Lower leg skin (tissue), 4 donors: Measurements from ENCODE around the gene SLC39A9. TPM values are rescaled to one million over a fixed set of nuclear protein-coding genes. Genes with fewer than 3 reads are reported as not detected.

ENCODE experiments used
- DNase-seq, 2 donors: peaks; one replicate each; pipeline ENCODE4 v3.0.0-alpha.2; 2019; ENCODE audit warnings: low spot score in 2 of 2
- H3K4me3 ChIP-seq: fragments of 200-600 bp; sonication (generic); 2 replicates; pipeline ENCODE4 v1.5.1; 2017; ENCODE audit warnings: mild to moderate bottlenecking, low read depth; ENCODE audit not compliant: poor library complexity, severe bottlenecking
- POLR2A ChIP-seq, 2 donors: fragments of 450-650 bp; IDR thresholded peaks; one replicate each; pipeline ENCODE4 v1.6.1; 2016 to 2017; ENCODE audit warnings: antibody characterized with exemption in 2 of 2, mild to moderate bottlenecking in 1 of 2, moderate library complexity in 1 of 2
- WGBS, 2 donors: methylation state at CpG; one replicate each; pipeline ENCODE4 v1.1.5; 2018; 5-methylcytosine and 5-hydroxymethylcytosine counted together
- intact Hi-C: fragments of 100-400 bp; cut with DNase I; formaldehyde crosslinking; loops from one replicate; pipeline ENCODE4 v1.15.0; 2023; ENCODE audit warnings: low total_unique reads
- total RNA-seq, 4 donors: library from RNA; depleted of rRNA; stranded (reverse); fragments of >200 nt; gene quantifications; one replicate each; pipeline ENCODE4 v1.1.0, GENCODE V29; 2016
- TF ChIP-seq, protein P1 (sequence below), 3 donors: fragments of 450-650 bp; IDR thresholded peaks; one replicate each; pipeline ENCODE4 v1.5.1; 2016; ENCODE audit warnings: antibody characterized with exemption in 3 of 3, mild to moderate bottlenecking in 3 of 3, moderate library complexity in 2 of 3

The SLC39A9 gene
- total RNA-seq, 4 donors from 2014 or later: 33.1 to 68.2 (median 49.0) TPM

DNA sequence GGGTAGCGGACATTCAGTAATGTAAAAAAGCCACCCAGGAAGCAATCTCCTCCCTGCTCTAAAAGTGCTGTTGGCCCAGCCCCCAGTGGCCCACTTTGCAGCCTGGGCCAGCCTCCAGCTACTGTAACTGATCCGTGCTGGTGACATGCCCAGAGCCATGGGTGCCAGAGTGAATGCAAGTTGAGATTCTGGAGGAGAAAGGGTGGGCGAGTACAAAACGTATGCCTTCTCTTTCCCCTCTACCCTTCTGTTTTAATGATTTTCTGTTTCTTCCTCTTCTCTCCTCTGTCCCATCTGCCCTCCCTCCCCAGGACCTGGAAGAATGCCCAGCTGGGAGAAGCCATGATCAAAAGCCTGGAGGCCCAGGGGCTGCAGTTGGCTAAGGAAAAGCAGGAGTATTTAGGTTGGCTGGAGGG is 102.9 kb downstream of the SLC39A9 start:
- intact Hi-C loops: loop anchor here (10.0 kb wide), 1 partner anchor 813 kb away; no protein-coding TSS in a partner anchor
- TF ChIP-seq, protein P1, sequence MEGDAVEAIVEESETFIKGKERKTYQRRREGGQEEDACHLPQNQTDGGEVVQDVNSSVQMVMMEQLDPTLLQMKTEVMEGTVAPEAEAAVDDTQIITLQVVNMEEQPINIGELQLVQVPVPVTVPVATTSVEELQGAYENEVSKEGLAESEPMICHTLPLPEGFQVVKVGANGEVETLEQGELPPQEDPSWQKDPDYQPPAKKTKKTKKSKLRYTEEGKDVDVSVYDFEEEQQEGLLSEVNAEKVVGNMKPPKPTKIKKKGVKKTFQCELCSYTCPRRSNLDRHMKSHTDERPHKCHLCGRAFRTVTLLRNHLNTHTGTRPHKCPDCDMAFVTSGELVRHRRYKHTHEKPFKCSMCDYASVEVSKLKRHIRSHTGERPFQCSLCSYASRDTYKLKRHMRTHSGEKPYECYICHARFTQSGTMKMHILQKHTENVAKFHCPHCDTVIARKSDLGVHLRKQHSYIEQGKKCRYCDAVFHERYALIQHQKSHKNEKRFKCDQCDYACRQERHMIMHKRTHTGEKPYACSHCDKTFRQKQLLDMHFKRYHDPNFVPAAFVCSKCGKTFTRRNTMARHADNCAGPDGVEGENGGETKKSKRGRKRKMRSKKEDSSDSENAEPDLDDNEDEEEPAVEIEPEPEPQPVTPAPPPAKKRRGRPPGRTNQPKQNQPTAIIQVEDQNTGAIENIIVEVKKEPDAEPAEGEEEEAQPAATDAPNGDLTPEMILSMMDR (IDR thresholded peaks at IDR 0.05): no peak
- no peak for TF ChIP-seq POLR2A (IDR thresholded peaks at IDR 0.05)
- WGBS, 2 donors: 44 to 54% methylated on average over 4 of the region's 4 CpGs
- H3K4me3 ChIP-seq: no peak overlapping the region
- no peak for DNase-seq

DNA sequence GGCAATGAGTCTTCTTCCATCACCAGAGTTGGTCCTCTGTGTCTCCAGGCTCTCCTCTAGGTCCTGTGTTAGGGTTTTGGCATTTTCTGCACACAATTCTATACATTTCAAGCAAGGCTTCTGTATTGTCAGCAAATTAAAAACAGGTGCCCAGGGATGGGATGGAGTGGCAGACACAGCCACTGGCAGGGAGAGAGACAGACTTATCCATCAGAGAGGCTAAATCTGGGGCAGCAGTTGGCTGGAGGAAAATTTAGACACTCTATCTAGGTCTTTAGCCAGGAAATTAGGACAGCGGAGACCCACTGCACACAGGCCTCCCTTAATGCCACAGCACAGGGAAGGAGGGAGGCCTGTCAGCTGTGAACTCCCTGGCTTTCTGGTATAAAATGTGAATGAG is 106.3 kb downstream of the SLC39A9 start:
- DNase-seq: no peak
- intact Hi-C loops: loop anchor here (10.0 kb wide), 1 partner anchor 810 kb away; no protein-coding TSS in a partner anchor
- no peak overlapping the region for H3K4me3 ChIP-seq
- 100% methylated on average over 1 of the region's 1 CpG for WGBS, 2 donors
- TF ChIP-seq, protein P1 (IDR thresholded peaks at IDR 0.05): no peak
- no peak for TF ChIP-seq POLR2A (IDR thresholded peaks at IDR 0.05)

DNA sequence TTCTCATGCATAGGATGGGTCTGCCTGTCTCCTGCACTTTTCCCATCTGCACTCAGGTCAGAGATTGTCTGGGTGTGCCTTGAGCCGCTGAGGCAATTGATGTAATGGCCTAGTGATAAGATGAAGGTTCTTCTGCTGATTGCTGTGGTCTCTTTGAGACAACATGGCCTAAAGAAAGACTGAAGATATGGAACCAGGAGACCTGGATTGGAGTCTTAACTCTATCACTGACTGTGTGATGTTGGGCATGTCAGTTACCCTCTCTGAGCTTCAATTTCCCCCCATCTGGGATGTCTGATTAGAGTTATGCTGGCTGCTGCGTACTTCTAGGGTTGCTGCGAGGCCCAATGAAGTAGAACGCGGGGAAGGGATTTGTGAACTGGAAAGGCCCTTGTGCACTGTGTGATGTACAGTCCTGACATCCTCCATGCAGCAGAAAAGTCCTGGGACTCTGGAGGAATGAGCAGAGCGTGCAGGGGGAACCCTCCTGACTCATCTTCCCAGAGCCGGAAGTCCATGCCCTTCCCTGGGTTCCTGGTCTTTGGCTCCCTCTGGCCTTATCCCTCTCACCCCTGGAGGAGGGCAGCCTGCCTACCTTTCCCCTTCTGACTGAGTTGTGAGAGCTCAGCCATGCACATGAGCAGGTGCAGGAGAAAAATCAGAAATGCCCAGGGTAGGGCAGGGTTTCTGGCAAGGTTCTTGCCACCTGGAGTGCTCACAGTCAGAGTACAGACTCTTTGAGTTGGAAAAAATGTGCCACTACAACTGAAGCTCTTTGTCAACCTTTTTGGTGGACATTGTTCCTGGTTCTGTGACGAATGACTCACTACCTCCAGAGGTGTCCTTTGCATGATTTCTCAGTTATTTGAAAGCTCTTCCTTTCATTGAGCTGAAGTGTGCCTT is 107.1 kb downstream of the SLC39A9 start:
- no peak for TF ChIP-seq POLR2A (IDR thresholded peaks at IDR 0.05)
- TF ChIP-seq, protein P1 (IDR thresholded peaks at IDR 0.05): no peak
- intact Hi-C loops: loop anchor here (10.0 kb wide), 1 partner anchor 809 kb away; no protein-coding TSS in a partner anchor
- H3K4me3 ChIP-seq: no peak overlapping the region
- DNase-seq: peak in 1 of 2 donors; percentile 52
- WGBS, 2 donors: 87 to 88% methylated on average over 8 of the region's 8 CpGs

DNA sequence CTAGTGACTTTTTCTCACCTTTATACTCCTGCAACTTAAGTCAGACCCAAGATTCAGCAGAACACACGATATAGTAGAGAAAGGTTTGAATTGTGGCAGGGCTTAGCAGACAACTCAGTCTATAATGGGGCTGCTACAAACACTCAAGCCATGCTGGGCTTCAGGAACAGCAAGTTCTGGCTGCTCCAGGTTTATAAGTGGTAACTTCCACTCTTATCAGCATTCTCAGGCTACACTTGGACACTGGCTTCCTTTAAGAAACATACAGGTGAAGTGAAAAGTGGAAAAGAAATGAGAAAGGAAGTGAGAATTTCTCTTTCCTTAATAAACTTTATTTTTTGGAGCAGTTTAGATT is 107.7 kb downstream of the SLC39A9 start:
- H3K4me3 ChIP-seq: no peak overlapping the region
- peak in 1 of 2 donors; percentile 5 for DNase-seq
- 74 to 78% methylated on average over 1 of the region's 1 CpG for WGBS, 2 donors
- TF ChIP-seq, protein P1 (IDR thresholded peaks at IDR 0.05): no peak
- TF ChIP-seq POLR2A (IDR thresholded peaks at IDR 0.05): no peak
- intact Hi-C loops: loop anchor here (10.0 kb wide), 1 partner anchor 809 kb away; no protein-coding TSS in a partner anchor

Other genes starting within 250 kb of the SLC39A9 start
- 10 to 100 TPM; 31.8 to 60.0 (median 38.5) TPM for gene DCAF5, start 245.6 kb upstream of the SLC39A9 start, total RNA-seq
- 10 to 100 TPM; 14.9 to 28.0 (median 18.1) TPM for gene EXD2, start 207.2 kb upstream of the SLC39A9 start, total RNA-seq
- 1 to 10 TPM in 2 of 4 donors, under 1 TPM in 2; 0.72 to 8.2 (median 2.9) TPM for gene GALNT16, start 138.5 kb upstream of the SLC39A9 start, total RNA-seq
- 10 to 100 TPM; 36.3 to 61.0 (median 42.5) TPM for gene ERH, start 393 bp upstream of the SLC39A9 start, total RNA-seq
- gene PLEKHD1, start 86.0 kb downstream of the SLC39A9 start, total RNA-seq: 1 to 10 TPM in 3 of 4 donors, under 1 TPM in 1; 0.13 to 2.4 (median 1.8) TPM
- under 1 TPM in 2 of 4 donors, not detected in 2; 0.12 to 0.19 TPM for gene CCDC177, start 176.2 kb downstream of the SLC39A9 start, total RNA-seq
- 10 to 100 TPM; 35.5 to 56.7 (median 51.0) TPM for gene SUSD6, start 212.9 kb downstream of the SLC39A9 start, total RNA-seq